CD4-positive, alpha-beta T cell treated with Interleukin-2 at 100 ng/mL for 4 hours (primary cell): ENCODE results near the gene ATP2C1.

Experiments
- DNase-seq: peaks from one replicate; pipeline ENCODE4 v3.0.0-alpha.2; 2020; ENCODE audit warnings: low spot score

The ATP2C1 gene

GRCh38 chr3:131047582-131047981 lies 153.7 kb downstream of the ATP2C1 start:
- no peak for DNase-seq

- DNase-seq = no peak
Measured at GRCh38 chr3:131048030-131048429, 154.1 kb downstream of the ATP2C1 start.

GRCh38 chr3:131050001-131050400 lies 156.1 kb downstream of the ATP2C1 start:
- DNase-seq = no peak

GRCh38 chr3:131053043-131053859 lies 159.4 kb downstream of the ATP2C1 start:
- no peak for DNase-seq
